Liver (tissue), 3 donors: ENCODE data around the gene STK40.

Experiments used
- CTCF ChIP-seq: fragments of 150-350 bp; IDR thresholded peaks from 2 replicates; pipeline ENCODE4 v1.5.1; 2017; ENCODE audit warnings: improper control_type of control experiment, low read depth, low read length; ENCODE audit not compliant: missing input control
- GABPA ChIP-seq, 2 donors: IDR thresholded peaks in 1 of 2; conservative IDR thresholded peaks in 1 of 2; 2 replicates each; pipeline ENCODE4 v1.6.1; 2016; ENCODE audit warnings: antibody characterized with exemption in 2 of 2, mild to moderate bottlenecking in 1 of 2, moderate library complexity in 1 of 2
- HNF4A ChIP-seq, 2 donors: conservative IDR thresholded peaks; 2 replicates each; pipeline ENCODE4 v1.6.1; 2016; ENCODE audit warnings: antibody characterized with exemption in 2 of 2, mild to moderate bottlenecking in 2 of 2
- JUND ChIP-seq, 2 donors: IDR thresholded peaks; 2 replicates each; pipeline ENCODE4 v1.6.1; 2016; ENCODE audit warnings: antibody characterized with exemption in 2 of 2
- RAD21 ChIP-seq, 2 donors: IDR thresholded peaks; 2 replicates each; pipeline ENCODE4 v1.6.1; 2016; ENCODE audit warnings: antibody characterized with exemption in 2 of 2, mild to moderate bottlenecking in 2 of 2
- REST ChIP-seq: IDR thresholded peaks from 2 replicates; pipeline ENCODE4 v1.6.1; 2016; ENCODE audit warnings: antibody characterized with exemption, mild to moderate bottlenecking
- SP1 ChIP-seq: IDR thresholded peaks from 2 replicates; pipeline ENCODE4 v1.6.1; 2018; ENCODE audit warnings: antibody characterized with exemption, mild to moderate bottlenecking
- donor health status: healthy.
- donor health status: healthy.

- TF ChIP-seq CTCF (no peak), REST (no peak), RAD21 (IDR thresholded peaks at IDR 0.05) (no peak), SP1 (no peak), JUND (IDR thresholded peaks at IDR 0.05) (no peak), GABPA (IDR thresholded peaks at IDR 0.05 in 1 of 2, conservative IDR thresholded peaks at IDR 0.05 in 1 of 2) (no peak), HNF4A (conservative IDR thresholded peaks at IDR 0.05) (no peak)
Observed at GRCh38 chr1:36324353-36324703, 61.4 kb downstream of the STK40 start.
